Measurements from ENCODE around the gene MYO5A.
"Not testable (repeated sequence)": the region's sequence is repeated elsewhere in the genome, so short reads cannot be mapped to it uniquely, and the experiment has no call there.

MYO5A gene

GRCh38 chr15:52528564-52529340, at the start of gene MYO5A:
Gene MYO5A, minus strand, starts transcription at chr15:52528880. Its CDS starts 74 bp downstream, at chr15:52528806.
- DNase-seq, result peak; percentile 75

GRCh38 chr15:52576692-52577091, 48.0 kb upstream of the MYO5A start:
- no peak for DNase-seq

GRCh38 chr15:52575573-52575972, 46.9 kb upstream of the MYO5A start:
- not testable (repeated sequence) for DNase-seq

GRCh38 chr15:52575072-52575471, 46.4 kb upstream of the MYO5A start:
- no peak for DNase-seq

GRCh38 chr15:52574623-52575022, 45.9 kb upstream of the MYO5A start:
- not testable (repeated sequence) for DNase-seq

GRCh38 chr15:52568601-52569585, 40.2 kb upstream of the MYO5A start, which contains the start of gene ARPP19:
Gene ARPP19, minus strand, starts transcription at chr15:52569030. Its CDS starts 138 bp downstream, at chr15:52568892.
- peak; percentile 98 for DNase-seq

- DNase-seq, result peak; percentile 44
These were observed 39.4 kb upstream of the MYO5A start for GRCh38 chr15:52567871-52568600.

- DNase-seq, result no peak
These were observed 38.2 kb upstream of the MYO5A start for GRCh38 chr15:52566889-52567288.

GRCh38 chr15:52565417-52566358, 37.0 kb upstream of the MYO5A start:
- DNase-seq, result not testable (repeated sequence)

- DNase-seq, result no peak
These were observed 34.9 kb upstream of the MYO5A start for GRCh38 chr15:52563501-52564060.

GRCh38 chr15:52559575-52559974, 30.9 kb upstream of the MYO5A start:
- no peak for DNase-seq

- DNase-seq, result no peak
These were observed 30.3 kb upstream of the MYO5A start for GRCh38 chr15:52559022-52559421.

GRCh38 chr15:52558196-52558595, 29.5 kb upstream of the MYO5A start:
- no peak for DNase-seq

GRCh38 chr15:52557274-52557641, 28.6 kb upstream of the MYO5A start:
- no peak for DNase-seq

- DNase-seq, result no peak
These were observed 28.0 kb upstream of the MYO5A start for GRCh38 chr15:52556524-52557273.

- no peak for DNase-seq
These were observed 23.6 kb upstream of the MYO5A start for GRCh38 chr15:52552303-52552702.

- no peak for DNase-seq
These were observed 23.1 kb upstream of the MYO5A start for GRCh38 chr15:52551762-52552161.

- DNase-seq, result not testable (repeated sequence)
These were observed 22.5 kb upstream of the MYO5A start for GRCh38 chr15:52551186-52551585.

- DNase-seq, result no peak
These were observed 17.5 kb upstream of the MYO5A start for GRCh38 chr15:52546031-52546751.
